ENCODE results near the gene BLOC1S5. TPM values are rescaled to one million over a fixed set of nuclear protein-coding genes. Genes with fewer than 3 reads are reported as not detected.

The BLOC1S5 gene
- polyA plus RNA-seq, 1 of the 3 experiments (the other 2 are of a cell fraction), result 4.4 TPM

DNA sequence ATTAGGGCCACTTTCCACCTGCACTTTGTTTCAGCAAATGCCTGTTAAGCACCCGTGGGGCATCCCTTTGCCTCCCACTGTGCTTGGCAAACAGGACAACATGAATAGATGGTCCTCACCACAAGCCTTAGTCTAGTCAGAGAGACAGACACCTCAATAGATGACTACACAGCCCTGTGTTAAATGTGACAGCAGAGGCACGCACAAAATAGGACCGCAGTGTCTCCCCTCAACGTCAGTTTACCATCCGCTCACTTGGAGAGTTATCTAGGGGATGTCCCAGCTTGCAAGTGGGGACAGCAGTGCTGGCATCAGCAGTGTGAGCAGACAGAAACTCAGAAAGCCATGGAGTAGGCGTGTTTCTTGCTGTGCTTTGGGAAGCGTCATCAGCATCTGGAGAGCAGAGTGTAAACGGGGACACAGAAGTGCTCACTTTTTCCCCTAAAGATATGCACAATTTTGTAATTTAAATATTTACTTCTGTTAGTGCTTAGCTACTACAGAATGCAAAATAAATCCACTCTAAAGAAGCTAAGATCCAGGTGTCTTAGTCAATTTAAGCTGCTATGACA, 87.6 kb downstream of the BLOC1S5 start:
- Histone ChIP-seq H3K9me2 (no peaks in the 10 kb centered on the region), H3K79me2 (ENCODE audit: insufficient read depth) (no peaks in the 10 kb centered on the region), H3K9me3 (no peaks in the 10 kb centered on the region), H3K27me3 (ENCODE audit: insufficient read depth) (no peaks in the 10 kb centered on the region), H3F3A (replicated peaks; ENCODE audit: insufficient read depth) (peaks cover 4% of the 10 kb centered on the region), H4K20me1 (ENCODE audit: insufficient read depth) (no peaks in the 10 kb centered on the region), H3K9ac (no peak overlapping the region), H3K4me1 (ENCODE audit: control insufficient read depth in 1 of 2, insufficient read depth in 2 of 2, low read depth in 1 of 2, low read length in 1 of 2) (peaks cover 0 to 11% of the 10 kb centered on the region in 2 experiments; a peak in 1 of 4 replicates), H3K36me3 (replicated peaks in 1 of 2; ENCODE audit: control insufficient read depth in 1 of 2, insufficient read depth in 2 of 2, low read length in 1 of 2) (no peaks in the 10 kb centered on the region), H3K4me2 (no peak overlapping the region), H3K4me3 (ENCODE audit: low read depth in 2 of 2, low read length in 1 of 2) (no peak overlapping the region), H2AFZ (ENCODE audit: low read depth) (no peak overlapping the region), H3K27ac (ENCODE audit: low read depth in 2 of 2, low read length in 1 of 2) (no peak overlapping the region)
- TF ChIP-seq ELF1 (IDR thresholded peaks at IDR 0.05) (no peak), GABPA (IDR thresholded peaks at IDR 0.05; ENCODE audit: low read depth) (no peak)
- TF ChIP-seq, protein P1, sequence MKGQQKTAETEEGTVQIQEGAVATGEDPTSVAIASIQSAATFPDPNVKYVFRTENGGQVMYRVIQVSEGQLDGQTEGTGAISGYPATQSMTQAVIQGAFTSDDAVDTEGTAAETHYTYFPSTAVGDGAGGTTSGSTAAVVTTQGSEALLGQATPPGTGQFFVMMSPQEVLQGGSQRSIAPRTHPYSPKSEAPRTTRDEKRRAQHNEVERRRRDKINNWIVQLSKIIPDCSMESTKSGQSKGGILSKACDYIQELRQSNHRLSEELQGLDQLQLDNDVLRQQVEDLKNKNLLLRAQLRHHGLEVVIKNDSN (IDR thresholded peaks at IDR 0.05; ENCODE audit: borderline replicate concordance, low read depth), result no peak
- CTCF ChIA-PET, result interaction anchor here (1.1 kb wide), 1 partner anchor 254 kb away, joined by 3 read pairs; no protein-coding TSS in a partner anchor
- POLR2A ChIA-PET, result no interaction called here
- DNase-seq, result no peak
- WGBS (ENCODE audit: low lambda C conversion rate), result 95% methylated on average over 7 of the region's 8 CpGs

DNA sequence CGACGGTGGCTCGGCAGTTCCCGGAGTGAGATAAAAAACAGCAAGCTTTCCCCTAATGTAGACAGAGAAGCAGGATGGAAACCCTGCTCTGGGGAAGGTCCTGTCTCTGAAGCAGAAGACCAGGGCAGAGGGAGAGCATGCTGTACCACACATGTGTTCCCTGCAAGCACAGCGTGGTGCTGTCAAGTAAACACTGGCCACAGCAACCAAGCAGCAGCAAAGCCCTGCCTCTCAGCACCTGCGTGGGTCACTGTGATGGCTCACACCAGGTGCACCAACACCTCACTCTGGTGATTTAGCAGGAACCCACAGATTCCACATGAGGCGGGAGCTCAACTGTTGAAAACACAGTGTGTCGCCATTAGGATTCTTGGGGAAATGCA, 88.4 kb downstream of the BLOC1S5 start:
- Histone ChIP-seq H3K27me3 (ENCODE audit: insufficient read depth) (no peaks in the 10 kb centered on the region), H3K36me3 (replicated peaks in 1 of 2; ENCODE audit: control insufficient read depth in 1 of 2, insufficient read depth in 2 of 2, low read length in 1 of 2) (no peaks in the 10 kb centered on the region), H3K27ac (ENCODE audit: low read depth in 2 of 2, low read length in 1 of 2) (peak overlapping the region; percentile 47 to 54; a peak in 3 of 4 replicates), H3K4me2 (peak overlapping the region; percentile 68), H3K4me3 (ENCODE audit: low read depth in 2 of 2, low read length in 1 of 2) (peak overlapping the region; percentile 29 to 37; a peak in 2 of 4 replicates), H3K9ac (no peak overlapping the region), H3F3A (replicated peaks; ENCODE audit: insufficient read depth) (peaks cover 4% of the 10 kb centered on the region), H2AFZ (ENCODE audit: low read depth) (peak overlapping the region; percentile 43; the same call in 1 of the 2 replicates), H3K9me2 (no peaks in the 10 kb centered on the region), H3K4me1 (ENCODE audit: control insufficient read depth in 1 of 2, insufficient read depth in 2 of 2, low read depth in 1 of 2, low read length in 1 of 2) (peaks cover 0 to 11% of the 10 kb centered on the region in 2 experiments; a peak in 1 of 4 replicates), H3K9me3 (no peaks in the 10 kb centered on the region), H4K20me1 (ENCODE audit: insufficient read depth) (no peaks in the 10 kb centered on the region), H3K79me2 (ENCODE audit: insufficient read depth) (no peaks in the 10 kb centered on the region)
- ChIA-PET CTCF (no interaction called here), POLR2A (interaction anchor here (0.6 kb wide), 1 partner anchor 1229 kb away, joined by 3 read pairs; no protein-coding TSS in a partner anchor)
- WGBS (ENCODE audit: low lambda C conversion rate), result 4% methylated on average over 5 of the region's 8 CpGs
- TF ChIP-seq CHD2 (IDR thresholded peaks at IDR 0.05; ENCODE audit: low read length, partially characterized antibody) (no peak), ELF1 (IDR thresholded peaks at IDR 0.05) (no peak), MEF2A (IDR thresholded peaks at IDR 0.05; ENCODE audit: borderline replicate concordance, low read depth) (no peak)
- no peak for DNase-seq

DNA sequence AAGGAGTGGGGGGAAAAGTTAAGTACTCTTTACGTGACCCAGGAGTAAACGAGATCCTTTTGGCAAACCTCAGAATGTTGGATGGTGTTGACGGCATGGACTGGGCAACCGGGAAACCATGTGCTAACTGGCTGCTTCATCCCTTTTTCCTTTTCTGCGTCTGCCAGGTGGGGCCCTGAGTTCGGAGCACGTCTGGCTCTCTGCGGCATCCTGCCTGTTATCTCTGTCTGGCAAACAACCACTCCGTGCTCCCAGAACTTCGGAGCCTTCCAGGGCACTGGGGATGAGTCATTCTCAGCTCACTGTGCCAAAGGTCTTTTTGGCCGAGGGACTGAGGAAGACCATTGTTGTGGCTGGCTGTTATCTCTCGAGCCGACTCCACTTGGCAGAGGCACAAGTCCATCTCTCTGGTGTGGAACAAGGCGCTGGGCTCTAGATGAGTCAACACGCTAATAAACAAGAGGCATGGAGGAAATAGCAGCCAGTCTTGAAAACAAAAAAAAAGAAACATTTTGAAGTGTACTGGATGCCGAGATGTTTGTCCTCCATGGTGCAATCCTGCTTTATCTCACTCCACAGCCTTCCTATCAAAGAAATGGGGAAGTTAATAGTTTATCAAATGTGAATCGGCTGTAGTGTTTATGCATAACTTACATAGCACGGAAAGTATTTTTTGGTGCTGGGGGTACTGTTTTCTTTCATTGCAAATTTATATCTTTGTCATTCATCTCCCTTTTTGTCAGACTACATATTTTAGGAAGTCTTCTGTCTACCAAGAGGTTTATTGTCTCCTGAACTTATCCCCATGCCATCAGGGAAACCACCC, 89.0 kb downstream of the BLOC1S5 start:
- no peaks in the 10 kb centered on the region for H3K9me2 ChIP-seq
- H3K4me3 ChIP-seq (ENCODE audit: low read depth in 2 of 2, low read length in 1 of 2), result peak overlapping the region; percentile 29 to 37
- H3K9me3 ChIP-seq, result no peaks in the 10 kb centered on the region
- no peaks in the 10 kb centered on the region for H3K79me2 ChIP-seq (ENCODE audit: insufficient read depth)
- H2AFZ ChIP-seq (ENCODE audit: low read depth), result peak overlapping the region; percentile 43
- 5% methylated on average over 18 of the region's 18 CpGs for WGBS (ENCODE audit: low lambda C conversion rate)
- H3K4me1 ChIP-seq (ENCODE audit: control insufficient read depth in 1 of 2, insufficient read depth in 2 of 2, low read depth in 1 of 2, low read length in 1 of 2), result peaks cover 0 to 11% of the 10 kb centered on the region in 2 experiments; a peak in 1 of 4 replicates
- DNase-seq, result peak; percentile 39
- POLR2A ChIA-PET, result interaction anchor here (0.6 kb wide), 1 partner anchor 1228 kb away, joined by 3 read pairs; no protein-coding TSS in a partner anchor
- H3K27me3 ChIP-seq (ENCODE audit: insufficient read depth), result no peaks in the 10 kb centered on the region
- no peaks in the 10 kb centered on the region for H4K20me1 ChIP-seq (ENCODE audit: insufficient read depth)
- CTCF ChIA-PET, result no interaction called here
- H3K27ac ChIP-seq (ENCODE audit: low read depth in 2 of 2, low read length in 1 of 2), result peak overlapping the region; percentile 47 to 54
- no peaks in the 10 kb centered on the region for H3K36me3 ChIP-seq (replicated peaks in 1 of 2; ENCODE audit: control insufficient read depth in 1 of 2, insufficient read depth in 2 of 2, low read length in 1 of 2)
- no peak overlapping the region for H3K9ac ChIP-seq
- peaks cover 4% of the 10 kb centered on the region for H3F3A ChIP-seq (replicated peaks; ENCODE audit: insufficient read depth)
- H3K4me2 ChIP-seq, result peak overlapping the region; percentile 68
- TF ChIP-seq SMC3 (IDR thresholded peaks at IDR 0.05; ENCODE audit: low read depth, low read length) (no peak), TAF1 (IDR thresholded peaks at IDR 0.05; ENCODE audit: borderline replicate concordance, low read depth, low read length) (0 out of 2 replicates have a peak, but pooled peaks have one; percentile 47), EP300 (IDR thresholded peaks at IDR 0.05; ENCODE audit: borderline replicate concordance in 1 of 2, low read depth in 1 of 2, low read length in 1 of 2) (peak; percentile 30 to 85; a peak in 2 of 4 replicates), ELF1 (IDR thresholded peaks at IDR 0.05) (peak; percentile 51; the same call in 1 of the 2 replicates), TCF12 (IDR thresholded peaks at IDR 0.05) (peak; percentile 88), FOSL2 (IDR thresholded peaks at IDR 0.05; ENCODE audit: borderline replicate concordance, low read depth) (peak; percentile 94), GATA2 (CRISPR knock-in tag; IDR thresholded peaks at IDR 0.05) (no peak), POLR2AphosphoS5 (IDR thresholded peaks at IDR 0.05; ENCODE audit: low read depth, low read length) (peak; percentile 38; the same call in 1 of the 2 replicates), TEAD4 (IDR thresholded peaks at IDR 0.05; ENCODE audit: borderline replicate concordance, insufficient read depth) (peak; percentile 68), YY1 (IDR thresholded peaks at IDR 0.05; ENCODE audit: low read depth) (peak; percentile 32; the same call in 1 of the 2 replicates)
- TF ChIP-seq, protein P2, sequence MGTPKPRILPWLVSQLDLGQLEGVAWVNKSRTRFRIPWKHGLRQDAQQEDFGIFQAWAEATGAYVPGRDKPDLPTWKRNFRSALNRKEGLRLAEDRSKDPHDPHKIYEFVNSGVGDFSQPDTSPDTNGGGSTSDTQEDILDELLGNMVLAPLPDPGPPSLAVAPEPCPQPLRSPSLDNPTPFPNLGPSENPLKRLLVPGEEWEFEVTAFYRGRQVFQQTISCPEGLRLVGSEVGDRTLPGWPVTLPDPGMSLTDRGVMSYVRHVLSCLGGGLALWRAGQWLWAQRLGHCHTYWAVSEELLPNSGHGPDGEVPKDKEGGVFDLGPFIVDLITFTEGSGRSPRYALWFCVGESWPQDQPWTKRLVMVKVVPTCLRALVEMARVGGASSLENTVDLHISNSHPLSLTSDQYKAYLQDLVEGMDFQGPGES (IDR thresholded peaks at IDR 0.05; ENCODE audit: low read depth, low read length), result no peak
- TF ChIP-seq, protein P3, sequence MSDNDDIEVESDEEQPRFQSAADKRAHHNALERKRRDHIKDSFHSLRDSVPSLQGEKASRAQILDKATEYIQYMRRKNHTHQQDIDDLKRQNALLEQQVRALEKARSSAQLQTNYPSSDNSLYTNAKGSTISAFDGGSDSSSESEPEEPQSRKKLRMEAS (IDR thresholded peaks at IDR 0.05; ENCODE audit: low read depth), result peak; percentile 88
- TF ChIP-seq, protein P4, sequence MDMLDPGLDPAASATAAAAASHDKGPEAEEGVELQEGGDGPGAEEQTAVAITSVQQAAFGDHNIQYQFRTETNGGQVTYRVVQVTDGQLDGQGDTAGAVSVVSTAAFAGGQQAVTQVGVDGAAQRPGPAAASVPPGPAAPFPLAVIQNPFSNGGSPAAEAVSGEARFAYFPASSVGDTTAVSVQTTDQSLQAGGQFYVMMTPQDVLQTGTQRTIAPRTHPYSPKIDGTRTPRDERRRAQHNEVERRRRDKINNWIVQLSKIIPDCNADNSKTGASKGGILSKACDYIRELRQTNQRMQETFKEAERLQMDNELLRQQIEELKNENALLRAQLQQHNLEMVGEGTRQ (IDR thresholded peaks at IDR 0.05; ENCODE audit: borderline replicate concordance, low read depth, low read length), result no peak

All from SK-N-SH (cell line).